Stimulated activated CD4-positive, alpha-beta T cell treated with anti-CD3 and anti-CD28 coated beads, TNF-alpha, amount 100 ng/mL, for 4 hours (primary cell): ENCODE data around the gene YTHDC1.
"Not testable (repeated sequence)": the region's sequence is repeated elsewhere in the genome, so short reads cannot be mapped to it uniquely, and the experiment has no call there.

Experiments
- DNase-seq, 3 experiments: peaks; one replicate each; pipeline ENCODE4 v3.0.0-alpha.2; 2020; ENCODE audit warnings: low read depth in 3 of 3

Gene YTHDC1

GRCh38 chr4:68291256-68291655, 58.6 kb downstream of the YTHDC1 start:
- no peak for DNase-seq

DNA sequence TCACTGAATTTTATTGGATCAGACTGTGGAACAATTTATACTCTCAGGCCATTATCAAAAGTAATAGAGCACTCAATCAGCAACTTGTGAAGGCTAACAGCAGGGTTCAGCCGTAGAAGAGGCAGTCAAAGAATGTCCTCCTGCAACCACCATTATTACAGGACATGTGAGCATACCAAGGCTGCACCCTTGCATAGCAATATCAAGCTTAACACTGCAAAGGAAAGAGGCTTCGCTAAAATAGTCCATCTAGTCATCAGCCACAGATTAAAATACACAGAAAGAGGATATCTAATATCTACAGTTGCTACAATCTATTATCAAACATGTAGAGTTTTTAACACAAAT, 61.5 kb downstream of the YTHDC1 start:
- no peak for DNase-seq

- no peak for DNase-seq
Observed at GRCh38 chr4:68287704-68288392, 62.0 kb downstream of the YTHDC1 start.

- DNase-seq: no peak
Observed at GRCh38 chr4:68283714-68284113, 66.2 kb downstream of the YTHDC1 start.

DNA sequence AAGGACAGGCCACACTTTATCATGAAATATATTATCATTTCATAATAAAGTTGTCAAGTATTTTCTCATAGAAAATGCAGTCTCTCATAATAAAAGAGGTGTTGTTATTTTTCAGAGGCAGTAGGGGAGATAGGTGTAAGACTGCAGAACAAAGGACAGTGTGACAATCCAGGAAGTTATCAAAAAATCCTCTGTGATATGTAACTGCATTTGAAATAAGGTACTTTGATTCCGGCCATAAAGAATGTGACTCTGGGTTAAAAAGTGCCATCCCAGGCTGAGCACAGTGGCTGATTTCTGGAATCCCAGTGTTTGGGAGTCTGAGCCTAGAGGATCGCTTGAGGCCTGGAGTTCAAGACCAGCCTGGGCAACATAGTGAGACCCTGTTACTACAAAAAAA, 66.8 kb downstream of the YTHDC1 start:
- DNase-seq: no peak

DNA sequence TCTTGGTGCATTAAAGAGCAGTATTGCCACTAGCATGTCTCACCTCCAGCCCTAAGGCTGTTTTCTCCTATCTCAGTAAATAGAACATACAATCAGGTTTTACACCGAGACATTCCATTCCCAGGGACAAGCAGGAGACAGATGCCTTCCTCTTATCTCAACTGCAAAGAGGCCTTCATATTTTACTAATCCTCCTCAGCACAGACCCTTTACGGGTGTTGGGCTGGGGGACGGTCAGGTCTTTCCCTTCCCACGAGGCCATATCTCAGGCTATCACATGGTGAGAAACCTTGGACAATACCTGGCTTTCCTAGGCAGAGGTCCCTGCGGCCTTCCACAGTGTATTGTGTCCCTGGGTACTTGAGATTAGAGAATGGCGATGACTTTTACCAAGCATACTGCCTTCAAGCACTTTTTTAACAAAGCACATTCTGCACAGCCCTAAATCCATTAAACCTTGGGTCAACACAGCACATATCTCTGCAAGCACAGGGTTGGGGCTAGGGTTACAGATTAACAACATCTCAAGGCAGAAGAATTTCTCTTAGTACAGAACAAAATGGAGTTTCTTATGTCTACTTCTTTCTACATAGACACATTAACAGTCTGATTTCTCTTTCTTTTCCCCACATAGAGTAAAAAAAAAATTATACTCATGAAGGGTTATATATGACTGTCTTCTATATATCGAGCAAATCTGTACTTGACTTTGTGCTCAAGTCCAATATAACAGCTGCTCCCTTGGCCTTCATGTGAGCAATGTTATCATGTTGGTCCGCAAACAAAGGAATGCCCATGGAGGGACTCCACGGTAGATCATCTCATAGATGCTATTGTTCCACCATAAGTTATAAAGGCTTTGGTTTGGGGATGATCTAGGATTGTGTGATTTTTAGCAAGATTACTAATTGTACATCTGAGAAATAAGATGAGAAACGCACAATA, 67.8 kb downstream of the YTHDC1 start:
- DNase-seq: not testable (repeated sequence)

- DNase-seq: no peak
Observed at GRCh38 chr4:68278029-68278428, 71.9 kb downstream of the YTHDC1 start.

- no peak for DNase-seq
Observed at GRCh38 chr4:68277627-68278026, 72.3 kb downstream of the YTHDC1 start.

DNA sequence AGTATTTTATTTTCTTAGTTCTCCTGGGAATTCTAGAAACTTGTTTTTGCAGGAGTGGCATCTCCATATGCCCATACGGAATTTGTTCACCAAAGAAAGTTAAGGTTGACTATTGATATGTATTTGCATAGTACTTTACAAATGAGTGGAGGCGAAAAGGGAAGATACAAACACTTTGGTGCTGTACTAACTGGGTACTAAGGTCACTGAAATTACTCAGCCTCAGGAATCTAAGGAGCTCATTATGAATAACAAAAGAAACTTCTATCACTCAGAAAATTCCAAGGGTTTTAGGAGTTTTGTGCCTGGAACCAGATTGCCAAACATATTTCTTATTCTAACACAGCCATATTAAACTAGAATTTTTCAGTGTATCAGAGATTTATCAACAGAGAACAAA, 77.0 kb downstream of the YTHDC1 start:
- no peak for DNase-seq

- no peak for DNase-seq
Observed at GRCh38 chr4:68272380-68272779, 77.5 kb downstream of the YTHDC1 start.

DNA sequence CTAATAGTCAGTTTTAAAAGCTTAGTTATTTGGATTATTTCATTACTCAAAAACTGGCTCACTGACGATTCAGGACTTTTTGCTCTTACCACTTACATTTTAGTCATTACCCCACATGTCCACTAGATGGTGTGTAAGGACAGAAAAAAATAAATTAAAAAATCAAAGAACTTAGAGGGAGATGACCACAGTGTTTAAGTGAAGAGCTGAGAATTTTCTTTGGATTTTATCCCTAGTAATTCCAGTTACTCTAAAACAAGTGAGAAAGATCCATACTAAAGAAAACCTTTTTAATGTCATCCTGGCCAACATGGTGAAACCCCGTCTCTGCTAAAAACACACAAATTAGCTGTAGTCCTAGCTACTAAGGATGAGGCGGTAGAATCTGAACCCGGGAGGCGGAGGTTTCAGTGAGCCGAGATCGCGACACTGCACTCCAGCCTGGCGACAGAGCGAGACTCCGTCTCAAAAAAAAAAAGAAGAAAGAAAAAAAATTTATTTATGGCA, 78.0 kb downstream of the YTHDC1 start:
- no peak for DNase-seq

DNA sequence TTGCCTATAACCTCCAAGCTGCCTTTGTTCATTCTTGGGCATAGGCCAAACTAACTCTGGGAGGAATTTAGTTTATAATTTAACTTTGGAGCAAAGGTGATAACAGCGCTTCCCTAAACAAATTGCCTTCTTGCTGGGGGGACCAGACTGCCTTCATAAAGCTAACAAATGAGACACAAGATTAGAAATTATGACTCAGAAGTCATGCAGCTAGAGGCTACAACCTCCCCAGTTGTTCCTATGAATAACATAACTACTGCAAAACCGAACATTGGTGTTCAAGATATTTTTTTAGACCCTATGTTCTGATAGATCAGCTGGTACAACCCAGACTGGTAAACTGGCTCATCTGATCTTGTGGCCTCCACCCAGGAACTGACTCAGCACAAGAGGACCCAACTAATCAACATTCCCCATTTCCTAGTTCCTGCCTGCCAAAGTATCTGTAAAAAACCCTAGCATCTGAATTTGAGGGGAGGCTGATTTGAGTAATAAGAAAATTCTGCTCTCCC, 82.4 kb downstream of the YTHDC1 start:
- no peak for DNase-seq

- DNase-seq: no peak
Observed at GRCh38 chr4:68264875-68265565, 84.9 kb downstream of the YTHDC1 start.
